Endodermal cell (in vitro differentiated cells): Measurements from ENCODE around the gene CTIF. TPM values are rescaled to one million over a fixed set of nuclear protein-coding genes. Genes with fewer than 3 reads are reported as not detected.
A peak's percentile ranks its signal among the peaks of the same experiment; 100 is the strongest.

ENCODE experiments used
- DNase-seq: peaks from one replicate; pipeline ENCODE4 v3.0.0-alpha.2; 2017
- H3K27ac ChIP-seq: 2 replicates; pipeline ENCODE4 v1.5.1; 2013; ENCODE audit warnings: mild to moderate bottlenecking, low read depth, low read length, moderate library complexity
- H3K27me3 ChIP-seq: 2 replicates; pipeline ENCODE4 v1.6.1; 2013; ENCODE audit warnings: mild to moderate bottlenecking, low read length, moderate library complexity; ENCODE audit not compliant: insufficient read depth, control insufficient read depth, poor library complexity, severe bottlenecking
- H3K36me3 ChIP-seq: 2 replicates; pipeline ENCODE4 v1.7.0; 2013; ENCODE audit warnings: mild to moderate bottlenecking, low read length, moderate library complexity; ENCODE audit not compliant: control insufficient read depth, insufficient read depth
- H3K4me1 ChIP-seq: one replicate; pipeline ENCODE4 v1.7.0; 2013; ENCODE audit warnings: low read length; ENCODE audit not compliant: control insufficient read depth, insufficient read depth
- H3K4me3 ChIP-seq: 2 replicates; pipeline ENCODE4 v1.5.1; 2013; ENCODE audit warnings: mild to moderate bottlenecking, low read length, moderate library complexity
- H3K9ac ChIP-seq: 2 replicates; pipeline ENCODE4 v1.6.1; 2013; ENCODE audit warnings: mild to moderate bottlenecking, low read length, moderate library complexity; ENCODE audit not compliant: poor library complexity, severe bottlenecking; ENCODE audit errors: extremely low read depth
- H3K9me3 ChIP-seq: 2 replicates; pipeline ENCODE4 v1.6.1; 2013; ENCODE audit warnings: mild to moderate bottlenecking, low read length, moderate library complexity; ENCODE audit not compliant: control insufficient read depth
- H3K27ac Mint-ChIP-seq: 2 replicates; pipeline ENCODE4 v1.8.0; 2020; ENCODE audit warnings: mixed read lengths
- H3K27me3 Mint-ChIP-seq: 2 replicates; pipeline ENCODE4 v1.8.0; 2021; ENCODE audit warnings: mild to moderate bottlenecking, mixed read lengths; ENCODE audit not compliant: insufficient read depth
- H3K36me3 Mint-ChIP-seq: 2 replicates; pipeline ENCODE4 v1.8.0; 2020; ENCODE audit warnings: low read depth, mixed read lengths
- H3K4me1 Mint-ChIP-seq: 2 replicates; pipeline ENCODE4 v1.8.0; 2020; ENCODE audit warnings: mixed read lengths
- H3K4me3 Mint-ChIP-seq: 2 replicates; pipeline ENCODE4 v1.8.0; 2020; ENCODE audit warnings: mild to moderate bottlenecking, moderate library complexity, mixed read lengths
- H3K9me3 Mint-ChIP-seq: 2 replicates; pipeline ENCODE4 v1.8.0; 2020; ENCODE audit warnings: mild to moderate bottlenecking, mixed read lengths
- WGBS, 2 experiments: methylation state at CpG; one replicate each; pipeline versions ENCODE4 v1.1.5 to v1.1.7; 2013; ENCODE audit warnings: missing lambda C conversion rate in 2 of 2, mixed read lengths in 1 of 2; ENCODE audit not compliant: insufficient coverage in 1 of 2, insufficient read length in 1 of 2; 5-methylcytosine and 5-hydroxymethylcytosine counted together
- total RNA-seq, 2 donors: library from RNA; stranded (reverse); fragmentation: NEBNext Ultra II Directional in 1 of 2; extraction: Animal tissue kit (Norgen Biotek cat#: 25700) in 1 of 2; gene quantifications; 2 replicates in 1 of 2; 3 replicates in 1 of 2; pipeline ENCODE4 v1.2.1, GENCODE V29; 2021
- TF ChIP-seq, protein P1 (sequence below): fragments of 200-600 bp; sonication (generic); conservative IDR thresholded peaks from 2 replicates; pipeline ENCODE4 v1.5.0; 2021; ENCODE audit warnings: antibody characterized with exemption, mild to moderate bottlenecking

Gene CTIF
- total RNA-seq, 2 donors from 2014 or later, result 33.8 to 41.6 TPM

- no peak for DNase-seq
- H3K9me3 ChIP-seq, result no peaks in the 10 kb centered on the region
- no peak overlapping the region for H3K27ac ChIP-seq
These were observed 345.5 kb downstream of the CTIF start for GRCh38 chr18:48884306-48884705.

DNA sequence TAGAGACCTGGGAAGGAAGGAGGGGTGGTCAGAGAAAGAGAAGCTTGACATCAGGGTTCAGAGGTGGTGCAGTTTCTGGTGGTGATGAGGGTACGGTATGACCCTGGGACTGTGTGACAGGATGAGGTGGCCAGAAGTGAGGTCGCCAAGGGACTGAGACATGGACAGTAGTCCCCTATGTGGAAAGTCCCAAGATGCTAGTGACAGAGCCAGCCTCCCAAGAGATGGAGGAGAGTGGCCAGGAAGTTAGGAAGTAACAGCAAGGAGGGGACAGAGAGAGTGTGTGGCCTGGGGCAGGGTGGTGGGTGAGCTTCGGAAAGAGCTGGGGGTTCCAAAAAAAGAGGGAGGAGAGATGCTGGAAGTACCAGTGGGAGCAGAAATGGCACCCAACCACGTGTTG is 345.9 kb downstream of the CTIF start:
- Mint-ChIP-seq H3K27me3 (peaks cover 8% of the 10 kb centered on the region), H3K36me3 (no peaks in the 10 kb centered on the region)
- H3K4me1 ChIP-seq, result peaks cover 5% of the 10 kb centered on the region

More at GRCh38 chr18:48884306-48884705, 345.5 kb downstream of the CTIF start:
- Mint-ChIP-seq H3K9me3 (peaks cover 1% of the 10 kb centered on the region), H3K4me3 (no peak overlapping the region), H3K36me3 (no peaks in the 10 kb centered on the region), H3K27ac (no peak overlapping the region), H3K27me3 (peaks cover 8% of the 10 kb centered on the region), H3K4me1 (peaks cover 4% of the 10 kb centered on the region)
- no peaks in the 10 kb centered on the region for H3K27me3 ChIP-seq
- no peak overlapping the region for H3K9ac ChIP-seq
- no peaks in the 10 kb centered on the region for H3K36me3 ChIP-seq
- 90 to 97% methylated on average over 3 to 4 of the region's 4 CpGs for WGBS, 2 experiments
- TF ChIP-seq, protein P1, sequence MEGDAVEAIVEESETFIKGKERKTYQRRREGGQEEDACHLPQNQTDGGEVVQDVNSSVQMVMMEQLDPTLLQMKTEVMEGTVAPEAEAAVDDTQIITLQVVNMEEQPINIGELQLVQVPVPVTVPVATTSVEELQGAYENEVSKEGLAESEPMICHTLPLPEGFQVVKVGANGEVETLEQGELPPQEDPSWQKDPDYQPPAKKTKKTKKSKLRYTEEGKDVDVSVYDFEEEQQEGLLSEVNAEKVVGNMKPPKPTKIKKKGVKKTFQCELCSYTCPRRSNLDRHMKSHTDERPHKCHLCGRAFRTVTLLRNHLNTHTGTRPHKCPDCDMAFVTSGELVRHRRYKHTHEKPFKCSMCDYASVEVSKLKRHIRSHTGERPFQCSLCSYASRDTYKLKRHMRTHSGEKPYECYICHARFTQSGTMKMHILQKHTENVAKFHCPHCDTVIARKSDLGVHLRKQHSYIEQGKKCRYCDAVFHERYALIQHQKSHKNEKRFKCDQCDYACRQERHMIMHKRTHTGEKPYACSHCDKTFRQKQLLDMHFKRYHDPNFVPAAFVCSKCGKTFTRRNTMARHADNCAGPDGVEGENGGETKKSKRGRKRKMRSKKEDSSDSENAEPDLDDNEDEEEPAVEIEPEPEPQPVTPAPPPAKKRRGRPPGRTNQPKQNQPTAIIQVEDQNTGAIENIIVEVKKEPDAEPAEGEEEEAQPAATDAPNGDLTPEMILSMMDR, result no peak
- no peak overlapping the region for H3K4me3 ChIP-seq
- peaks cover 3% of the 10 kb centered on the region for H3K4me1 ChIP-seq

GRCh38 chr18:48885266-48885923 is 346.6 kb downstream of the CTIF start:
- WGBS, 2 experiments, result 94 to 100% methylated on average over 2 to 11 of the region's 11 CpGs
- H3K9me3 ChIP-seq, result no peaks in the 10 kb centered on the region
- no peaks in the 10 kb centered on the region for H3K36me3 ChIP-seq
- Mint-ChIP-seq H3K36me3 (no peaks in the 10 kb centered on the region), H3K27me3 (peaks cover 8% of the 10 kb centered on the region), H3K4me3 (no peak overlapping the region), H3K4me1 (peaks cover 9% of the 10 kb centered on the region), H3K27ac (no peak overlapping the region), H3K9me3 (peaks cover 1% of the 10 kb centered on the region)
- H3K27me3 ChIP-seq, result no peaks in the 10 kb centered on the region
- H3K9ac ChIP-seq, result no peak overlapping the region
- H3K4me3 ChIP-seq, result no peak overlapping the region
- DNase-seq, result peak; percentile 41
- H3K27ac ChIP-seq, result no peak overlapping the region
- peaks cover 5% of the 10 kb centered on the region for H3K4me1 ChIP-seq
- TF ChIP-seq, protein P1, result no peak

More for the DNA sequence above, 345.9 kb downstream of the CTIF start:
- peaks cover 5% of the 10 kb centered on the region for H3K4me1 Mint-ChIP-seq
- no peak overlapping the region for H3K27ac Mint-ChIP-seq
- WGBS, 2 experiments, result 92 to 100% methylated on average over 4 of the region's 4 CpGs
- Histone ChIP-seq H3K27ac (no peak overlapping the region), H3K9me3 (no peaks in the 10 kb centered on the region), H3K9ac (no peak overlapping the region), H3K27me3 (no peaks in the 10 kb centered on the region), H3K36me3 (no peaks in the 10 kb centered on the region), H3K4me3 (no peak overlapping the region)
- H3K4me3 Mint-ChIP-seq, result no peak overlapping the region
- peaks cover 1% of the 10 kb centered on the region for H3K9me3 Mint-ChIP-seq
- TF ChIP-seq, protein P1, result no peak
- peak; percentile 23 for DNase-seq
